ENCODE results near the gene DNAH7. TPM values are rescaled to one million over a fixed set of nuclear protein-coding genes. Genes with fewer than 3 reads are reported as not detected.

DNAH7 gene
- total and polyA plus RNA-seq, 2 donors from 2014 or later, result 3.8 to 15.7 TPM

GRCh38 chr2:196076778-196077568 lies 8.3 kb upstream of the DNAH7 start:
- FAIRE-seq (no peak), DNase-seq (no peak)
- no peak overlapping the region for H3K4me3 ChIP-seq (ENCODE audit: low read length in 3 of 3)
- no peaks in the 10 kb centered on the region for H3K4me1 ChIP-seq (ENCODE audit: control insufficient read depth in 2 of 3, insufficient read depth in 2 of 3, low read depth in 1 of 3, low read length in 3 of 3)
- no peak for TF ChIP-seq CTCF (IDR thresholded peaks at IDR 0.05; ENCODE audit: borderline replicate concordance, extremely low read depth, insufficient read depth)
- H3K9me3 ChIP-seq (ENCODE audit: control insufficient read depth in 2 of 3, insufficient read depth in 1 of 3, low read length in 3 of 3), result no peaks in the 10 kb centered on the region
- H3K36me3 ChIP-seq (ENCODE audit: control insufficient read depth in 2 of 3, insufficient read depth in 3 of 3, low read length in 3 of 3), result no peaks in the 10 kb centered on the region
- intact Hi-C loops (cut with DNase I), result no loop called here
- no peak overlapping the region for H3K27ac ChIP-seq (ENCODE audit: low read depth in 2 of 2, low read length in 2 of 2)
- H3K9ac ChIP-seq (ENCODE audit: low read length in 3 of 3), result no peak overlapping the region
- no peaks in the 10 kb centered on the region for H3K27me3 ChIP-seq (ENCODE audit: control insufficient read depth, insufficient read depth, low read length)

DNA sequence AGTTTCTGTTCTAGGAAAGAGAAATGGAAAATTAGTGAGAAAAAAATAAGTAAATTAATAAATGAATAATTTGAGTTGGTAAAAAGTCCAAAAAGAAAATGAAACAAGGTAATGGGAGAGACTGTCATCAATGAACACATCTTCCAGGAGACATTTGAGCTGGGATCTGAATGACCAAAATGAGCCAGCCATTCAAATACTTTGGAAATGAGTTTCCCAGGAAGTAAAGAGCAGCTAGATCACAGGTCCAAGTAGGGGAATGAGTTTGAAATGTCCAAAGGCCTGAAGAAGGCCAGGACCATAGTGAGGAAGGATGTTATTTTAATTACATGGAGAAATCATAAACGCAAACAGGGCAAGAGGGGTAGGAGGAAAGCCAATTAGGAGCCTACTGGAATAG lies 6.6 kb upstream of the DNAH7 start:
- Histone ChIP-seq H3K27me3 (ENCODE audit: control insufficient read depth, insufficient read depth, low read length) (no peaks in the 10 kb centered on the region), H3K4me3 (ENCODE audit: low read length in 3 of 3) (no peak overlapping the region), H3K9me3 (ENCODE audit: control insufficient read depth in 2 of 3, insufficient read depth in 1 of 3, low read length in 3 of 3) (no peaks in the 10 kb centered on the region), H3K27ac (ENCODE audit: low read depth in 2 of 2, low read length in 2 of 2) (no peak overlapping the region), H3K9ac (ENCODE audit: low read length in 3 of 3) (no peak overlapping the region), H3K4me1 (ENCODE audit: control insufficient read depth in 2 of 3, insufficient read depth in 2 of 3, low read depth in 1 of 3, low read length in 3 of 3) (no peaks in the 10 kb centered on the region), H3K36me3 (ENCODE audit: control insufficient read depth in 2 of 3, insufficient read depth in 3 of 3, low read length in 3 of 3) (no peaks in the 10 kb centered on the region)
- intact Hi-C loops (cut with DNase I), result no loop called here
- no peak for DNase-seq
- FAIRE-seq, result no peak
- TF ChIP-seq CTCF (IDR thresholded peaks at IDR 0.05; ENCODE audit: borderline replicate concordance, extremely low read depth, insufficient read depth), result no peak

GRCh38 chr2:196074631-196075030 lies 6.0 kb upstream of the DNAH7 start:
- intact Hi-C loops (cut with DNase I), result no loop called here
- FAIRE-seq (no peak), DNase-seq (no peak)
- H3K9me3 ChIP-seq (ENCODE audit: control insufficient read depth in 2 of 3, insufficient read depth in 1 of 3, low read length in 3 of 3), result no peaks in the 10 kb centered on the region
- no peaks in the 10 kb centered on the region for H3K4me1 ChIP-seq (ENCODE audit: control insufficient read depth in 2 of 3, insufficient read depth in 2 of 3, low read depth in 1 of 3, low read length in 3 of 3)
- no peak overlapping the region for H3K4me3 ChIP-seq (ENCODE audit: low read length in 3 of 3)
- TF ChIP-seq CTCF (IDR thresholded peaks at IDR 0.05; ENCODE audit: borderline replicate concordance, extremely low read depth, insufficient read depth), result no peak
- no peak overlapping the region for H3K27ac ChIP-seq (ENCODE audit: low read depth in 2 of 2, low read length in 2 of 2)
- no peaks in the 10 kb centered on the region for H3K36me3 ChIP-seq (ENCODE audit: control insufficient read depth in 2 of 3, insufficient read depth in 3 of 3, low read length in 3 of 3)
- H3K27me3 ChIP-seq (ENCODE audit: control insufficient read depth, insufficient read depth, low read length), result no peaks in the 10 kb centered on the region
- no peak overlapping the region for H3K9ac ChIP-seq (ENCODE audit: low read length in 3 of 3)

Data from kidney (tissue), 14 donors.